ENCODE measurements around the gene R3HCC1L.

GRCh38 chr10:98226508-98227144 lies 92.2 kb downstream of the R3HCC1L start:
- no peak for TF ChIP-seq EZH2 (IDR thresholded peaks at IDR 0.05; ENCODE audit: borderline replicate concordance, low read depth, low read length, poor library complexity, severe bottlenecking)
- no peak for TF ChIP-seq CTCF (conservative IDR thresholded peaks at IDR 0.05; ENCODE audit: low read depth, low read length)

All from A673 (cell line).